ENCODE measurements around the gene LAMA3. TPM values are rescaled to one million over a fixed set of nuclear protein-coding genes. Genes with fewer than 3 reads are reported as not detected.
A peak's percentile ranks its signal among the peaks of the same experiment; 100 is the strongest.

Gene LAMA3
- total and polyA plus RNA-seq, 10 of the 15 experiments (the other 5 are each of a cell fraction or from before 2014, with no cell fraction given) = 0.37 to 6.5 (median 5.4) TPM

- Histone ChIP-seq H3K36me3 (ENCODE audit: control insufficient read depth in 2 of 2, insufficient read depth in 2 of 2, low read length in 1 of 2) (no peaks in the 10 kb centered on the region), H3K9ac (ENCODE audit: control insufficient read depth, insufficient read depth, low read length) (no peak overlapping the region), H3K4me1 (ENCODE audit: control insufficient read depth, insufficient read depth, low read length) (no peaks in the 10 kb centered on the region; the same call in 1 of the 2 replicates), H3K27ac (ENCODE audit: control insufficient read depth, insufficient read depth) (no peak overlapping the region), H3K4me3 (no peak overlapping the region), H3K27me3 (replicated peaks in 1 of 2; ENCODE audit: control insufficient read depth in 2 of 2, insufficient read depth in 2 of 2, low read length in 1 of 2) (no peaks in the 10 kb centered on the region), H3K4me2 (ENCODE audit: control insufficient read depth, insufficient read depth) (no peak overlapping the region), H3K9me3 (replicated peaks; ENCODE audit: control insufficient read depth, insufficient read depth, low read length) (no peaks in the 10 kb centered on the region), H4K20me1 (ENCODE audit: control insufficient read depth, insufficient read depth) (no peaks in the 10 kb centered on the region), H3K79me2 (ENCODE audit: control insufficient read depth, insufficient read depth, low read length) (no peaks in the 10 kb centered on the region), H2AFZ (ENCODE audit: control insufficient read depth, low read depth, low read length) (no peak overlapping the region; the same call in 1 of the 2 replicates)
- intact Hi-C loops (cut with micrococcal nuclease; ENCODE audit: unreplicated experiment) (no loop called here), in situ Hi-C loops (cut with MboI) (no loop called here)
- POLR2A ChIA-PET = no interaction called here
- SMC1A ChIA-PET (ENCODE audit: uncharacterized antibody, unreplicated experiment) = no interaction called here
- BruUV-seq (replicated peaks) = no TSS peak
- FAIRE-seq = no peak
- WGBS (ENCODE audit: insufficient coverage, insufficient replicate concordance, low lambda C conversion rate, missing lambda C conversion rate) = 28% methylated on average over 4 of the region's 4 CpGs
- RAD21 ChIA-PET (ENCODE audit: unreplicated experiment) = no interaction called here
- DNase-seq (ENCODE audit: low read depth, low spot score) = no peak
- TF ChIP-seq SPI1 (IDR thresholded peaks at IDR 0.05; ENCODE audit: borderline replicate concordance, insufficient read depth, low read depth, low read length) (peak; percentile 30; the same call in 1 of the 2 replicates), CEBPB (IDR thresholded peaks at IDR 0.05; ENCODE audit: borderline replicate concordance in 1 of 2, low read depth in 2 of 2, low read length in 2 of 2) (no peak), SREBF2 (IDR thresholded peaks at IDR 0.05; ENCODE audit: low read length) (no peak), PAX8 (IDR thresholded peaks at IDR 0.05) (no peak)
- CTCF ChIA-PET = no interaction called here
- peak; percentile 49 for ATAC-seq
These were observed 127.5 kb downstream of the LAMA3 start for GRCh38 chr18:23816740-23817139.

- Histone ChIP-seq H3K4me1 (ENCODE audit: control insufficient read depth, insufficient read depth, low read length) (no peaks in the 10 kb centered on the region; the same call in 1 of the 2 replicates), H3K4me2 (ENCODE audit: control insufficient read depth, insufficient read depth) (no peak overlapping the region), H3K4me3 (no peak overlapping the region), H2AFZ (ENCODE audit: control insufficient read depth, low read depth, low read length) (no peak overlapping the region), H3K9me3 (replicated peaks; ENCODE audit: control insufficient read depth, insufficient read depth, low read length) (no peaks in the 10 kb centered on the region), H3K36me3 (ENCODE audit: control insufficient read depth in 2 of 2, insufficient read depth in 2 of 2, low read length in 1 of 2) (no peaks in the 10 kb centered on the region), H4K20me1 (ENCODE audit: control insufficient read depth, insufficient read depth) (no peaks in the 10 kb centered on the region), H3K79me2 (ENCODE audit: control insufficient read depth, insufficient read depth, low read length) (no peaks in the 10 kb centered on the region), H3K27me3 (replicated peaks in 1 of 2; ENCODE audit: control insufficient read depth in 2 of 2, insufficient read depth in 2 of 2, low read length in 1 of 2) (no peaks in the 10 kb centered on the region), H3K27ac (ENCODE audit: control insufficient read depth, insufficient read depth) (no peak overlapping the region), H3K9ac (ENCODE audit: control insufficient read depth, insufficient read depth, low read length) (no peak overlapping the region)
- intact Hi-C loops (cut with micrococcal nuclease; ENCODE audit: unreplicated experiment) (no loop called here), in situ Hi-C loops (cut with MboI) (no loop called here)
- ChIA-PET SMC1A (ENCODE audit: uncharacterized antibody, unreplicated experiment) (interaction anchor here (0.6 kb wide), 2 partner anchors 187 to 224 kb away, joined by 4 read pairs; no protein-coding TSS in a partner anchor), POLR2A (interaction anchor here (0.6 kb wide), 1 partner anchor 209 kb away, joined by 3 read pairs; no protein-coding TSS in a partner anchor), CTCF (no interaction called here), RAD21 (ENCODE audit: unreplicated experiment) (no interaction called here)
- DNase-seq (ENCODE audit: low read depth, low spot score) (no peak), FAIRE-seq (no peak), ATAC-seq (no peak)
- WGBS (ENCODE audit: insufficient coverage, insufficient replicate concordance, low lambda C conversion rate, missing lambda C conversion rate) = 60% methylated on average over 1 of the region's 1 CpG
- BruUV-seq (replicated peaks) = no TSS peak
- no peak for TF ChIP-seq POLR2A (IDR thresholded peaks at IDR 0.05; ENCODE audit: low read depth, low read length)
- no peak for TF ChIP-seq MYC (IDR thresholded peaks at IDR 0.05; ENCODE audit: insufficient read depth, insufficient read length, insufficient replicate concordance, low read length, severe bottlenecking)
- no peak for TF ChIP-seq ZBTB4 (CRISPR knock-in tag; IDR thresholded peaks at IDR 0.05)
- no peak for TF ChIP-seq ZBTB11 (CRISPR knock-in tag; IDR thresholded peaks at IDR 0.05)
- TF ChIP-seq PML (IDR thresholded peaks at IDR 0.05; ENCODE audit: low read length) = no peak
- no peak for TF ChIP-seq E2F4 (IDR thresholded peaks at IDR 0.05; ENCODE audit: low read depth, low read length)
These were observed 129.7 kb downstream of the LAMA3 start for GRCh38 chr18:23819001-23819400.

Data from GM12878 (cell line).